ENCODE results near the gene CD47.

DNA sequence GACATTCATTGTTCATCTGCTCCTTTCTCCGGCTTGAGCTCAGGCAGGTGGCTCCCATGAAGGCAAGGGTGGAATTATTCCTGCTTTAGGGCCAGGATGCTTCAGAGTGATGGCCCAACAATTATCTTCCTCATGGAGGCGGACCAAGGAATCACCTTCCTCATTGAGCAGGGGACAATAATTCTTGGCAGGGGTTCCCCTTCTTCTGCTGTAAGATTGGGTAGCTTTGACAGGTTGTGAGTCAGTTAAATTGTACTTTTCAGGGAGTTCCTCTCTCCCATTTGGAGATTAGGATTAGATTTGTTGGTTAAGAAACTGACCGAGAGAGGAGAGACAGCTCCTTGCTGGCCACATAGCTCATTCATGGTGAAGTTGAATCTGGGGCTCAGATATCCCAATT is 31.4 kb upstream of the CD47 start:
- no peak for TF ChIP-seq EP300 (IDR thresholded peaks at IDR 0.05)
- TF ChIP-seq POLR2A (IDR thresholded peaks at IDR 0.05) = no peak

All from sigmoid colon (tissue), 4 donors.